GM21360 (cell line): ENCODE measurements around the gene SCAMP4.

Source experiments
- ATAC-seq: cut with Tn5 transposase; IDR thresholded peaks from one replicate; pipeline ENCODE4 v1.9.1; 2021; ENCODE audit warnings: mild to moderate bottlenecking, moderate library complexity; ENCODE audit not compliant: unreplicated experiment

The SCAMP4 gene

GRCh38 chr19:1905110-1905862, at the start of gene SCAMP4, which contains the start of gene ADAT3:
TSS of gene SCAMP4 (plus strand) at chr19:1905399. CDS start at chr19:1915020, 9,621 bp downstream.
TSS of gene ADAT3 (plus strand) at chr19:1905399. CDS start at chr19:1912048, 6,649 bp downstream.
- peak; percentile 78 for ATAC-seq

- no peak for ATAC-seq
Measured at GRCh38 chr19:1855828-1856255, 49.4 kb upstream of the SCAMP4 start.

GRCh38 chr19:1856345-1856697, 48.9 kb upstream of the SCAMP4 start:
- no peak for ATAC-seq

- no peak for ATAC-seq
Measured at GRCh38 chr19:1856698-1857603, 48.2 kb upstream of the SCAMP4 start.

- no peak for ATAC-seq
Measured at GRCh38 chr19:1857648-1858326, 47.4 kb upstream of the SCAMP4 start.

GRCh38 chr19:1858412-1859081, 46.7 kb upstream of the SCAMP4 start:
- no peak for ATAC-seq

GRCh38 chr19:1859331-1859781, 45.8 kb upstream of the SCAMP4 start:
- no peak for ATAC-seq

- no peak for ATAC-seq
Measured at GRCh38 chr19:1860042-1860775, 45.0 kb upstream of the SCAMP4 start.

- no peak for ATAC-seq
Measured at GRCh38 chr19:1860821-1861598, 44.2 kb upstream of the SCAMP4 start.

- ATAC-seq = no peak
Measured at GRCh38 chr19:1861599-1862031, 43.6 kb upstream of the SCAMP4 start.

GRCh38 chr19:1862068-1862423, 43.2 kb upstream of the SCAMP4 start:
- ATAC-seq = no peak

- peak; percentile 6 for ATAC-seq
Measured at GRCh38 chr19:1862424-1863327, 42.5 kb upstream of the SCAMP4 start.

GRCh38 chr19:1863328-1863637, 41.9 kb upstream of the SCAMP4 start, which contains the start of gene KLF16:
TSS of gene KLF16 (minus strand) at chr19:1863579. CDS start at chr19:1863497, 82 bp downstream.
- ATAC-seq = no peak

GRCh38 chr19:1863638-1864479, 41.3 kb upstream of the SCAMP4 start:
- ATAC-seq = peak; percentile 53

- ATAC-seq = peak; percentile 24
Measured at GRCh38 chr19:1864480-1865171, 40.6 kb upstream of the SCAMP4 start.

- ATAC-seq = no peak
Measured at GRCh38 chr19:1865172-1866010, 39.8 kb upstream of the SCAMP4 start.
